ENCODE data around the gene EID1. TPM values are rescaled to one million over a fixed set of nuclear protein-coding genes. Genes with fewer than 3 reads are reported as not detected.

Gene EID1
- total RNA-seq, 1 experiment from 2014 or later: 128 TPM

DNA sequence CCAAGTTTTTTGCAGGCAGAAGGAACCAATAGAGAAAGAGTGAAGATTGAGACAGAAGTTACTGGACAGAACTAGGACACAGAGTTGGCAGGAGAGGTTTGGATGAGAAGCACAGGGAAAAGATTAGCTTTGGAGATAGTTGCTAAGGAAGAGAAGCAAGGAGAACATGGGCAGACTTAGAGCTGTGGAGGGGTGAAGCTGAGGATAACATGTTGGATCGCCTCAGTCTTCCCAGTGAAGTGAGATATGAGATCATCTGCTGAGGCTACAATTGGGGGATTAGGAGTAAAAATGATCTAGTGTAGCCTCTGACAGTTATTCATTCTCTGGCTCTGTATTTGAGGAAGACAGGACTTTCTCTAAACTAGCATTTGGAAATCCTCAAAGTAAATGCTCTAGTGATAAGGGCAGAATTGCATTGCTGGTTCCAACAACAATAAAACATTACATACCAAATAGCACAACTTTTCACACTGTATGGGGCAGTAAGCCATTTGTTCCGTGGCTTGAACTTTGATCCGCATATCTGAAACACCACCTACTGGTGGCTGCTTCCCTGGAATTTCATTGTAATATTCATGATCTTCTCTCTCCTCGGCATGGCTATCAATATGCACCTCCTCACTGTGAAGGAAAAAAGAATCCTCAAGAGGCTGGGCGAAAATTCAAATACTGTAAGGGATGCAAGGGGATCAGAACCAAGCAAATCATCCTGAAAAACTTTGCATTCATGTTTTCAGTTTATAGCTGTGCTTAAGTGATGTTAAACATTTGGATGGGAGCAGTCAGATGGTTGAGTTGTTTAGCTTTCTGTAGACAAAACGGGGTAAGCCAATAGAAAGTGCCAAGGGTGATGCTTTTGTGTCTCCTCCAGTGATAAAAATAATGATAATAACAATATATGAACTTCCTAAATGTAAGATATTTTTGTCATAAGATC is 22.2 kb upstream of the EID1 start:
- no TSS peak for BruUV-seq (replicated peaks)
- H3K27ac ChIP-seq (ENCODE audit: low read depth, low read length, poor library complexity, severe bottlenecking): no peak overlapping the region
- DNase-seq (ENCODE audit: low spot score): peak; percentile 62
- TF ChIP-seq CTCF (conservative IDR thresholded peaks at IDR 0.05; ENCODE audit: low read depth, low read length) (peak; percentile 67), EZH2 (IDR thresholded peaks at IDR 0.05; ENCODE audit: borderline replicate concordance, low read depth, low read length, poor library complexity, severe bottlenecking) (no peak)
- no peaks in the 10 kb centered on the region for H3K36me3 ChIP-seq (ENCODE audit: insufficient read depth, low read length, poor library complexity, severe bottlenecking)
- intact Hi-C loops (cut with micrococcal nuclease; ENCODE audit: unreplicated experiment): loop anchor here (5.0 kb wide), 1 partner anchor 498 kb away; no protein-coding TSS in a partner anchor
- H3K27me3 ChIP-seq (replicated peaks; ENCODE audit: insufficient read depth, low read depth, low read length, poor library complexity): no peaks in the 10 kb centered on the region
- no peaks in the 10 kb centered on the region for H3K9me3 ChIP-seq (ENCODE audit: low read depth, low read length, poor library complexity, severe bottlenecking)
- CTCF ChIA-PET: interaction anchor here (0.8 to 1.2 kb wide), 2 partner anchors 497 to 519 kb away, joined by 4 to 7 read pairs; no protein-coding TSS in a partner anchor
- H3K4me1 ChIP-seq (ENCODE audit: insufficient read depth, low read length, poor library complexity, severe bottlenecking): peaks cover 19% of the 10 kb centered on the region
- H3K4me3 ChIP-seq (ENCODE audit: low read depth, low read length, poor library complexity, severe bottlenecking): no peak overlapping the region
- POLR2A ChIA-PET (ENCODE audit: low non-redundant PET): no interaction called here

DNA sequence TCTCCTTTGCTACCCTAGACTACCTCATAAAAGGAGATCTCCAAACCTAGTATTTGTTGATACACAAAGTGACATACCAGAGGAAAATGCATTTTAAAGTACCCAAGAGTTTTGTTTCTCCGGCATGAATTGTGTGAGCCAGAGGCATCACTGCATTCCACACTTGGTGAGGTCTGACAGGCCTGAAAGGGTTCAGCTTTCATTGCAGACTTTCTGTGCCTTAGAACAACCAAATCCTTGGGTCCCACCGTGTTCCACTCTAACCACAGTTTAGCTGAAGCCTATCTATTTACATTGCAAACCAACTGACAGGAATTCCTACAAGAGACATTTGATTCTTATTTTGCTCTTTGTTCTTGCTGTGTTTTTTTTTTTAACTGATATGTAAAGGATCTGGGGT is 21.0 kb upstream of the EID1 start:
- intact Hi-C loops (cut with micrococcal nuclease; ENCODE audit: unreplicated experiment): loop anchor here (5.0 kb wide), 1 partner anchor 500 kb away; no protein-coding TSS in a partner anchor
- TF ChIP-seq CTCF (conservative IDR thresholded peaks at IDR 0.05; ENCODE audit: low read depth, low read length) (no peak), EZH2 (IDR thresholded peaks at IDR 0.05; ENCODE audit: borderline replicate concordance, low read depth, low read length, poor library complexity, severe bottlenecking) (no peak)
- H3K4me3 ChIP-seq (ENCODE audit: low read depth, low read length, poor library complexity, severe bottlenecking): no peak overlapping the region
- CTCF ChIA-PET: interaction anchor here (0.7 kb wide), 1 partner anchor 504 kb away, joined by 3 read pairs; no protein-coding TSS in a partner anchor
- POLR2A ChIA-PET (ENCODE audit: low non-redundant PET): no interaction called here
- no peaks in the 10 kb centered on the region for H3K9me3 ChIP-seq (ENCODE audit: low read depth, low read length, poor library complexity, severe bottlenecking)
- H3K27me3 ChIP-seq (replicated peaks; ENCODE audit: insufficient read depth, low read depth, low read length, poor library complexity): no peaks in the 10 kb centered on the region
- BruUV-seq (replicated peaks): no TSS peak
- peaks cover 19% of the 10 kb centered on the region for H3K4me1 ChIP-seq (ENCODE audit: insufficient read depth, low read length, poor library complexity, severe bottlenecking)
- H3K36me3 ChIP-seq (ENCODE audit: insufficient read depth, low read length, poor library complexity, severe bottlenecking): no peaks in the 10 kb centered on the region
- no peak overlapping the region for H3K27ac ChIP-seq (ENCODE audit: low read depth, low read length, poor library complexity, severe bottlenecking)
- no peak for DNase-seq (ENCODE audit: low spot score)

DNA sequence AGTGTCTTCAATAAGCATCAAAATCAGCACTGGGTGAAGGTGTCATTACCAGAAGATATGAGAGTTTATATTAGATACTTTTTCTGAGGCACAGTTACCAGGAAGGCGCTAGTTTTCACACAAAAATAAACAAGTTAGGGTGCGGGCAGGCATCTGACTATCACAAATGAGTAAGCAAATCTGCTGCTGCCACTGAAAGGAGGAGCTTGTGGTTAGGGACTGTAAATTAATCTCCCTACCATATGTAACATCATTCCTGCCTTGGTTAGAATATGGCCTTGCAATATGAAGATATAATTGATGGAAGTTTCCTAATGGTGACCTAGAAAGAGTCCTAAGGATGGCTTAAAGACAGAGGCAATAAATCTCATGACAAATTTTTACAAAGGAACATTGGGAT is 19.5 kb upstream of the EID1 start:
- H3K36me3 ChIP-seq (ENCODE audit: insufficient read depth, low read length, poor library complexity, severe bottlenecking): no peaks in the 10 kb centered on the region
- H3K27ac ChIP-seq (ENCODE audit: low read depth, low read length, poor library complexity, severe bottlenecking): no peak overlapping the region
- intact Hi-C loops (cut with micrococcal nuclease; ENCODE audit: unreplicated experiment): loop anchor here (2.0 to 5.0 kb wide), 2 partner anchors 366 to 501 kb away; no protein-coding TSS in a partner anchor
- ChIA-PET CTCF (interaction anchor here (1.4 to 1.8 kb wide), 2 partner anchors 117 to 287 kb away, joined by 3 to 4 read pairs; no protein-coding TSS in a partner anchor), POLR2A (ENCODE audit: low non-redundant PET) (no interaction called here)
- no peak overlapping the region for H3K4me3 ChIP-seq (ENCODE audit: low read depth, low read length, poor library complexity, severe bottlenecking)
- peaks cover 19% of the 10 kb centered on the region for H3K4me1 ChIP-seq (ENCODE audit: insufficient read depth, low read length, poor library complexity, severe bottlenecking)
- no TSS peak for BruUV-seq (replicated peaks)
- TF ChIP-seq CTCF (conservative IDR thresholded peaks at IDR 0.05; ENCODE audit: low read depth, low read length) (no peak), EZH2 (IDR thresholded peaks at IDR 0.05; ENCODE audit: borderline replicate concordance, low read depth, low read length, poor library complexity, severe bottlenecking) (no peak)
- H3K27me3 ChIP-seq (replicated peaks; ENCODE audit: insufficient read depth, low read depth, low read length, poor library complexity): no peaks in the 10 kb centered on the region
- no peak for DNase-seq (ENCODE audit: low spot score)
- no peaks in the 10 kb centered on the region for H3K9me3 ChIP-seq (ENCODE audit: low read depth, low read length, poor library complexity, severe bottlenecking)

All from A673 (cell line).